Esophagus (tissue), 2 donors: Measurements from ENCODE around the gene CLIC2. TPM values are rescaled to one million over a fixed set of nuclear protein-coding genes. Genes with fewer than 3 reads are reported as not detected.

Experiments used
- H3K27ac ChIP-seq, 2 donors: one replicate each; pipeline ENCODE4 v1.5.1; 2013; ENCODE audit warnings: low read depth in 2 of 2, mild to moderate bottlenecking in 2 of 2, inconsistent platforms in 1 of 2, low read length in 1 of 2, moderate library complexity in 1 of 2
- H3K27me3 ChIP-seq, 2 donors: one replicate each; pipeline ENCODE4 v1.6.1; 2013; ENCODE audit warnings: low read length in 2 of 2, control low read depth in 1 of 2, mild to moderate bottlenecking in 1 of 2; ENCODE audit not compliant: insufficient read depth in 2 of 2, control insufficient read depth in 1 of 2
- H3K36me3 ChIP-seq, 2 donors: one replicate each; pipeline ENCODE4 v1.6.1; 2013; ENCODE audit warnings: low read length in 1 of 2; ENCODE audit not compliant: control insufficient read depth in 2 of 2, insufficient read depth in 2 of 2
- H3K4me1 ChIP-seq, 2 donors: one replicate each; pipeline ENCODE4 v1.6.1; 2013; ENCODE audit warnings: low read length in 1 of 2; ENCODE audit not compliant: control insufficient read depth in 2 of 2, insufficient read depth in 2 of 2
- H3K4me3 ChIP-seq, 2 donors: one replicate each; pipeline ENCODE4 v1.5.1; 2013; ENCODE audit warnings: low read length in 2 of 2, mild to moderate bottlenecking in 2 of 2, low read depth in 1 of 2, moderate library complexity in 1 of 2
- H3K9me3 ChIP-seq, 2 donors: one replicate each; pipeline ENCODE4 v1.6.1; 2013; ENCODE audit warnings: mild to moderate bottlenecking in 2 of 2, low read depth in 1 of 2, low read length in 1 of 2, moderate library complexity in 1 of 2; ENCODE audit not compliant: control insufficient read depth in 2 of 2, insufficient read depth in 1 of 2
- WGBS, 2 donors: extraction: QIAGEN DNeasy Blood & Tissue Kit; methylation state at CpG; one replicate each; pipeline ENCODE4 v1.1.7; 2013; 5-methylcytosine and 5-hydroxymethylcytosine counted together
- polyA plus RNA-seq, 2 donors: library from polyadenylated mRNA; stranded (reverse); fragments of 200-250 nt; gene quantifications; one replicate each; pipeline ENCODE4 v1.2.3, GENCODE V29; 2013
- donor health status: healthy with polysubstance abuse.
- donor health status: Bipolar disorder and iron deficiency.

CLIC2 gene
- polyA plus RNA-seq, 2 donors = 2.0 to 2.8 TPM

DNA sequence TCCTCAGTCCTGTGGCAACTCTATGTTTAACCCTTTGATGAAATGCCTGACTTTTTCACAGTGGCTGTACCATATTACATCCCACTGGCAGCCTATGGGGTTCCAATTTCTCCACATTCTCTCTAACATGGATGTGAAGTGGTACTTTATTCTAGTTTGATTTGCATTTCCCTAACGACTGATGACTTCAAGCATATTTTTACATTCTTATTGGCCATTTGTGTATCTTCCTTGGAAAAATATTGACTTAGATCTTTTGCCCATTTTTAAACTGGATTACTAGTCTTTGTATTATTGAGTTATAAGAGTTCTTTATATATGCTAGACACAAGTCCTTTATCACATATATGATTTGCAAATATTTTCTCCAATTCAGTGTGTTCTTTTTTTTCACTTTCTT, 68.0 kb downstream of the CLIC2 start:
- Histone ChIP-seq H3K4me1 (no peaks in the 10 kb centered on the region), H3K36me3 (no peaks in the 10 kb centered on the region), H3K4me3 (no peak overlapping the region), H3K27ac (no peak overlapping the region), H3K27me3 (no peaks in the 10 kb centered on the region), H3K9me3 (no peaks in the 10 kb centered on the region)
- WGBS, 2 donors = 83 to 86% methylated on average over 1 of the region's 1 CpG

DNA sequence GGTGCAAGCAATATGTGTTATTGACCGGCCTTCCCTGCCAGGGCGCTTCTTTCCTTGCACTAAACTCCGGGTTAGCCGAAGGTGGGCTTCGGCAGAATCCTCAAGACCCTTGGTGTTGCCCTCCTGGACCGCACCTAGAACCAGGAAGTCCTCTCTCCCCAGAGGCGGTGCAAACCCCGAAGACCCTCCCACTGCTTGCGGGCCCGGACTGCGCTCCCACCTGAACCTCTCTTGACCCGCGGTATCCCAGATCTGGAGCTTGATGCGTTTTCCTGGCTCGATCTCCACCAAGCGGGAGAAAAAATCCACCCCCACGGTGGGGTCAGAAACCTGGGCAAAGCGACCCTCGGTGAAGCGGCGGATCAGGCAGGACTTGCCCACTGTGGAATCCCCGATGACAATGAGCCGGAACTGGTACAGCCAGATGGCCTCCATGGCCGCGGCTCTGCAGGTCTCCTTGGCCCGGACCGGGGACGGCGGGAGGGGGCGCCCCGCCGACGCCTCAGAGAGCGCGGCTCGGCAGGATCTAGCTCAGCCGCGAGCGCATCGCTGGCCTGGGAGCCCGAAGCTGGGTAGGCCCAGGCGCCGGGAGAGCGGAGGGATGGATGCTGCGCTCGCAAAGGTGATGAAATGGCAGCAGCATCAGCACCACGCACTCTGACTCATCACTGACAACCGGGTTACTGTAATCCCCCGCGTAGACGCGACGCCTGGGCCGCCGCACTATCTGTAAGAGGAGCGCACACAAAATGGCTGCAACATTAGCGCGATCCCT, 70.4 kb downstream of the CLIC2 start, which contains the start of gene RAB39B:
Gene RAB39B, minus strand, starts transcription at position 638 of the 775 bp plus-strand sequence. Its CDS starts 203 bp downstream, at position 435.
- H3K9me3 ChIP-seq = no peaks in the 10 kb centered on the region
- H3K36me3 ChIP-seq = no peaks in the 10 kb centered on the region
- no peaks in the 10 kb centered on the region for H3K4me1 ChIP-seq
- 2 to 26% methylated on average over 58 of the region's 58 CpGs for WGBS, 2 donors
- H3K4me3 ChIP-seq = peak within 1 kb of the TSS in 1 of 2 donors; percentile 41
- H3K27me3 ChIP-seq = no peaks in the 10 kb centered on the region
- no peak within 1 kb of the TSS for H3K27ac ChIP-seq

DNA sequence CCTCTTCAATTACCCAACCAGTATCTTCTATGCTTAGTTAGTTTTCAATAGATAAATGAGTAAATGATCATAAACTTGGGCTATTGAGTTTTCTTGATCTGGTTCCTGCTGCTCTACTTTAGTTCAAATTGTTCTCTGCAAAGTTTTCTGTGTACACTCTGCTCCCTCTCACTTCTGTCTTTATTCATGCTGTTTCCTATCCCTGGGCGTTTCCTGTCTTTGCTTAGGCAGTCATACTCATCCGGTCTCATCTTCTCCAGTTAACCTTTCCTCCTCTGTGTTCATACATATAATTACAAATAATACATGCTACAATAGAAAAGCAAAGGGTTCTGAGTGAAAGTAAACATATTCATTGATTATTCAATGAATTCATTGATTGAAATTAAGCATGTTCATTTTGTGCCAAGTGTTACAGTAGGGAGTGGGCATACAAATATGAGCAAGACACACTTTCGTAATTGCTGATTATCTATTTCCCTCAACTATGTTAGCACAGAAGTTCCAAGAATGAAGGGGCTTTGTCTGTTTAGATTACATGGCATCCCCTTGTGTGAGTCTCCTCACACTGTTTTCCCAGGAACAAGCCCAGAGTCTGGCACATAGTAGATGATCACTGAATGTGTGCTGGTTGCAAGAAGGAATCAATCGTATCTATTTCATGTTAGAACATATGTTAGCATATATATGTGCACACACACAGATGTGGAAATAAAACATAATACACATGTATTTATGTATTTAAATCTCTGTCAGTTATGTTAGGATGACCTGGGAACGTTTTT, 71.3 kb downstream of the CLIC2 start:
- no peak overlapping the region for H3K27ac ChIP-seq
- 33 to 37% methylated on average over 5 of the region's 5 CpGs for WGBS, 2 donors
- H3K4me3 ChIP-seq = no peak overlapping the region
- no peaks in the 10 kb centered on the region for H3K27me3 ChIP-seq
- no peaks in the 10 kb centered on the region for H3K4me1 ChIP-seq
- no peaks in the 10 kb centered on the region for H3K36me3 ChIP-seq
- H3K9me3 ChIP-seq = no peaks in the 10 kb centered on the region

DNA sequence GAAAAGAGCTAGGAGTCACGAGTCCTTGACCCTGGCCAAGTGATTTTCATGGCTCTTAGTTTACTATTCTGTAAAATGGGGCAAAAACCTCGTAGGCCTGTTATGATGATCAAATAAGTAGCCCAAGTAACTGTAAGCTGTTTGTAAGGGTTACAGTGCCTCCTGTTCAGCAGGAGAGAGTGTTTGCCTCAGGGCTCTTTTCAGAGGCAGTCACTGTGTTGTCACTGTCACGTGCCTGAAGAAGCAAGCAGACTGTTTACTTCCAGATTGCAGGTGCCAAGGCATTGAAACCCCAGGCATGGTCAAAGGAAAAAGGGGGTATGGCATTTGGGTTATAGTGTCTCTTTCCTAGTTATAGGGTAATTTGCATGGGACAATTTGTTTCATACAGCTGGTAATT, 74.7 kb downstream of the CLIC2 start:
- 36 to 73% methylated on average over 3 of the region's 3 CpGs for WGBS, 2 donors
- Histone ChIP-seq H3K27me3 (no peaks in the 10 kb centered on the region), H3K4me1 (no peaks in the 10 kb centered on the region), H3K9me3 (no peaks in the 10 kb centered on the region), H3K36me3 (no peaks in the 10 kb centered on the region), H3K4me3 (no peak overlapping the region), H3K27ac (no peak overlapping the region)

DNA sequence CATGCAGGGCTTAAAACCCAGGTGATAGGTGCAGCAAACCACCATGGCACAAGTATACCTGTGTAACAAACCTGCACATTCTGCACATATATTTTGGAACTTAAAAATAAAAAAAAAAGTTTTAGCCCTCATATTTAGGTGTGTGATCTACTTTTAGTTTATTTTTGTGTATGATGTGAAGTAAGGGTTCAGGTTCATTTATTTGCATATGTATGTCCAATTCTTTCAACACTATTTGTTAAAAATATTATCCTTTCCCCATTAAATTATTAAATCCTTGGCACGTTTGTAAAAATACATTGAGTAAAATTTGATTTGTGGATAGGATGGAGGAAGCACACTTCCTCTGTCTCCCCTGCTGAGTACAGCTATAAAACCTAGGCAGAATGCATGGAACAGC, 83.0 kb downstream of the CLIC2 start:
- Histone ChIP-seq H3K4me1 (no peaks in the 10 kb centered on the region), H3K27me3 (no peaks in the 10 kb centered on the region), H3K9me3 (no peaks in the 10 kb centered on the region), H3K4me3 (no peak overlapping the region), H3K36me3 (no peaks in the 10 kb centered on the region), H3K27ac (no peak overlapping the region)
- WGBS, 2 donors = 57 to 59% methylated on average over 1 of the region's 1 CpG

DNA sequence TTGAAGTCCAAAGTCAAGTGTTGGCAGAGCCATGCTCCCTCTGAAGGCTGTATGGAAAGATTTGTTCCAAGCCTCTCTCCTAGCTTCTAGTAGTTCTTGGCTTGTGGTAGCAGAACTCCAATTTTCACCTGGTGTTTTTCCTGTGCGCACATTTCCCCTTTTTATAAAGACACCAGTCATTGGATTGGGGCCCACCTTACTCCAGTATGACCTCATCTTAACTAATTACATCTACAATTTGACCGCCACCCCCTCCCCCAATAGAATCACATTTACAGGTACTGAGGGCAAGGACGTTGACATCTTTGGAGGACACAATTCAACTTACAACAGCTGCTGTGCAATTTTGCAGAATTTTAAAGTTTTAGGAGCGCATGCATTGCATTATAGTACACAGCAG, 86.9 kb downstream of the CLIC2 start:
- 64 to 83% methylated on average over 4 of the region's 4 CpGs for WGBS, 2 donors

DNA sequence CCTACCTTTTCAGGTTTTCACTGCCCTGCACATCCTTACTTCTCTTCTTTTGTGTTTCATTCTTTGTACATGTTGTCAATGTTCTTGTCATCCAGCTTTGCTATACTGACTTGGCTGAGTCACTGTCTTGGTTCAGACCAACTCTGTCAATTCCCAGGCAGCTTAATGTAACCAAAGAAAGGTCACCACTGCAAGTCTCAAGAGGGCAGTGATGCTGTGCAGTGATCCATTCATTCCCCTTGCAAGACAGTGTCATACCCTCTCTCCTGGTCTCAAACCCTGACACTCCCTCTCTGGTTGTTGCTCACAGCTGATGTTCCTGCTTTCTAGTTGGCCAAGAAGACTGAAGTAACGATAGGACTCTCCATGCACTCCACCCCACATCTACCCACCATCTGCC, 87.7 kb downstream of the CLIC2 start:
- WGBS, 2 donors = 67 to 88% methylated on average over 1 of the region's 1 CpG
- Histone ChIP-seq H3K27me3 (no peaks in the 10 kb centered on the region), H3K4me1 (no peaks in the 10 kb centered on the region), H3K9me3 (no peaks in the 10 kb centered on the region), H3K36me3 (no peaks in the 10 kb centered on the region), H3K4me3 (no peak overlapping the region), H3K27ac (no peak overlapping the region)

More for the DNA sequence above, 86.9 kb downstream of the CLIC2 start:
- no peaks in the 10 kb centered on the region for H3K4me1 ChIP-seq
- no peak overlapping the region for H3K4me3 ChIP-seq
- no peaks in the 10 kb centered on the region for H3K27me3 ChIP-seq
- H3K36me3 ChIP-seq = no peaks in the 10 kb centered on the region
- no peak overlapping the region for H3K27ac ChIP-seq
- H3K9me3 ChIP-seq = no peaks in the 10 kb centered on the region

DNA sequence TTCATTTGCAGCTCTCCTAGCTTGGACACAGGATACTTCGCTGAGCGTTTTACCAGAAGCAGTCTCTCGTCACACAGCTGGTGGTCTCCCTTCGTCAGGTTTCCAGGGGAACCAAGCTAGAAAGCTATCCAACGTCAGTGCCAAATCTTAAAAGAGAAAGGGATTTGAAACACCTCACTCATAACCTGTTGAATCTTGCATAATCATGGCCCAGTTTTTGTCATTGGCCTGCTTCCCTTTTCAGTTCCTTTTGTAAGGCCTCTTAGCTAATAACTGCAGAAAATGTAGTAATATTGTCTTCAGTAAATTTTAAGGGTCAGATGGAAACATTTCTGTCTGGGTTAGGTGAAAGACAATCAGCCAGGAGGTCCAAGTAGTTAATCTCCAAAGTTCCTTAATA, 92.1 kb downstream of the CLIC2 start:
- Histone ChIP-seq H3K27me3 (no peaks in the 10 kb centered on the region), H3K4me3 (no peak overlapping the region), H3K9me3 (no peaks in the 10 kb centered on the region), H3K4me1 (no peaks in the 10 kb centered on the region), H3K27ac (no peak overlapping the region), H3K36me3 (no peaks in the 10 kb centered on the region)
- WGBS, 2 donors = 49 to 75% methylated on average over 5 of the region's 5 CpGs

DNA sequence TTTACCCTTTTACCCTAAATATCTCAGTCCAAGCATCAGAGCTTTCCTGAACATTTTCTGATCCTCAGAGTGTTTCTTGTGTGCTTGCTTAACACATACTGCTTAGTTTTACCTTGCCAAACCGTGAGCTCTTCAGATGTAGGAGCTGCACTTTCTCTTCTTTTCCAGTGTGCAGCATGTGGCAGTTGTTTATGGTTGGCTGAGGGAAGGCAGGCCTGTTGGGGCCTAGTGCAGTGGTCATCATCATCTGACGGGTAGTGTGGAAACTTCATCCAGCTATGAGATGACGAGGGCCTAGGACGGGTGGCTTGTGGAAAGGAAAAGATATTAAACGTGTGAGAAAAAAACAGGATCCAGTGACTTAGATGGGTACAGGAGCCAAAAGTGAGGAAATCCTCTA, 96.7 kb downstream of the CLIC2 start:
- Histone ChIP-seq H3K36me3 (peaks cover 0 to 4% of the 10 kb centered on the region in 2 donors), H3K27ac (no peak overlapping the region), H3K4me3 (no peak overlapping the region), H3K4me1 (no peaks in the 10 kb centered on the region), H3K27me3 (no peaks in the 10 kb centered on the region), H3K9me3 (no peaks in the 10 kb centered on the region)
- 77 to 89% methylated on average over 5 of the region's 5 CpGs for WGBS, 2 donors
